M059J (cell line): ENCODE results near the gene CHST4. TPM values are rescaled to one million over a fixed set of nuclear protein-coding genes. Genes with fewer than 3 reads are reported as not detected.
"Not testable (repeated sequence)": the region's sequence is repeated elsewhere in the genome, so short reads cannot be mapped to it uniquely, and the experiment has no call there.

Experiments used
- DNase-seq: peaks from one replicate; pipeline ENCODE4 v3.0.0-alpha.2; 2012; ENCODE audit warnings: low read depth
- total RNA-seq: library from RNA; depleted of rRNA; stranded (reverse); fragments of >200 nt; shearing (Covaris generic); gene quantifications from 2 replicates; pipeline ENCODE4 v1.2.3, GENCODE V29; 2014; rRNA removed

The CHST4 gene
- total RNA-seq, 1 experiment from 2014 or later, result 0.05 TPM

- no peak for DNase-seq
Observed at GRCh38 chr16:71570144-71570543, 43.9 kb downstream of the CHST4 start.

GRCh38 chr16:71572497-71573116 lies 46.4 kb downstream of the CHST4 start:
- DNase-seq, result peak; percentile 18

GRCh38 chr16:71573387-71574094 lies 47.3 kb downstream of the CHST4 start:
- no peak for DNase-seq

GRCh38 chr16:71574702-71575101 lies 48.5 kb downstream of the CHST4 start:
- DNase-seq, result no peak

GRCh38 chr16:71576971-71577370 lies 50.7 kb downstream of the CHST4 start, which contains the start of gene TAT:
Gene TAT, minus strand, starts transcription at chr16:71577092. Its CDS starts 677 bp downstream, at chr16:71576415.
- DNase-seq, result no peak

GRCh38 chr16:71582553-71582848 lies 56.3 kb downstream of the CHST4 start:
- DNase-seq, result not testable (repeated sequence)

- no peak for DNase-seq
Observed at GRCh38 chr16:71584543-71585317, 58.5 kb downstream of the CHST4 start.

- no peak for DNase-seq
Observed at GRCh38 chr16:71585318-71585703, 59.1 kb downstream of the CHST4 start.

Other genes with a start within 250 kb of the CHST4 start
- 21.3 and 33.8 TPM in 2 replicates for gene CMTR2, start 237.0 kb upstream of the CHST4 start, total RNA-seq
- gene CALB2, start 167.7 kb upstream of the CHST4 start, total RNA-seq, result 0.10 TPM in 1 of 2 replicates, not detected in the other
- gene TLE7, start 84.4 kb upstream of the CHST4 start, total RNA-seq, result not detected in 2 replicates
- 9.2 and 10.6 TPM in 2 replicates for gene ZNF23, start 64.2 kb upstream of the CHST4 start, total RNA-seq
- gene ZNF19, start 37.1 kb upstream of the CHST4 start, total RNA-seq, result 2.0 and 5.3 TPM in 2 replicates
- not detected in 2 replicates for gene TAT, start 50.7 kb downstream of the CHST4 start, total RNA-seq
- not detected in 2 replicates for gene MARVELD3, start 99.8 kb downstream of the CHST4 start, total RNA-seq
- gene PHLPP2, start 198.3 kb downstream of the CHST4 start, total RNA-seq, result 10.8 and 15.7 TPM in 2 replicates